GM18867 (cell line): ENCODE measurements around the gene TYW1.
"Not testable (repeated sequence)": the region's sequence is repeated elsewhere in the genome, so short reads cannot be mapped to it uniquely, and the experiment has no call there.

Source experiments
- ATAC-seq: cut with Tn5 transposase; IDR thresholded peaks from one replicate; pipeline ENCODE4 v1.9.1; 2021; ENCODE audit warnings: mild to moderate bottlenecking, moderate library complexity; ENCODE audit not compliant: unreplicated experiment

The TYW1 gene

DNA sequence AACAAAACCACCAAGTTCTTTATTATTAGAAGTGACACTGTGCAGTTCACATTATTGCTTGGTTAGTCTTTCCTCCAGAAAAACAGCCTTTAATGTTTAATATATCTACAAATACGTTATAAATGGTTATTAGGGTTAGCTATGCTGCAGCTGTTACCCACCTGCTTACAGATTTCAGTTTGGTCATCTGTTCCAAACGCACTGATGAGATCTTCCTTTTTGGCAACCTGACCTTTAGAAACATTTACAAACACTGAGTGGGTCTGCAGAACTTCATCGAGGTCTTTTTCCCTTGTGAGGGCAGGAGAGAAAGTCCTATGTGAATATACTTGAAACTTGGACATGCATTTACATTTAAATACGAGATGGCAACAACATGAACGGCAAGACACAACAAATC, 2.6 kb upstream of the TYW1 start:
- ATAC-seq: not testable (repeated sequence)

DNA sequence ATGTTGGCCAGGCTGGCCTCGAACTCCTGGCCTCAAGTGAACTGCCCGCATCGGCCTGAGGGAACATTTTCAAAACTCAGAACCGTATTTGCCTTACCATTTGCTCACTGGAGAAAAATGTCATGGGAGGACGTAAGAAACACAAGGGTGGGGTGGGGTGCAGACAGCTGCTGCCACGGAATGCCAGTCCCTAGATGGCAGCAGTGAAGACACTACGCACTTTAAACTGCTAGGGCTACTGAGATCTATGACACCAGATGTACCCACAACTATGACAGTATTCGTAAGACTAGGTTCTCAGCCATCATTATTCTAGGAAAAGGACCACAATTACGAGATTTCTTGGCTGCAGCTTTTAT, 2.0 kb upstream of the TYW1 start:
- peak; percentile 38 for ATAC-seq

- ATAC-seq: peak; percentile 61
Observed at GRCh38 chr7:66995050-66995776, 1.4 kb upstream of the TYW1 start, which contains the start of gene SBDS. SBDS (minus strand) TSS chr7:66995586; CDS start chr7:66995417, 169 bp downstream.

DNA sequence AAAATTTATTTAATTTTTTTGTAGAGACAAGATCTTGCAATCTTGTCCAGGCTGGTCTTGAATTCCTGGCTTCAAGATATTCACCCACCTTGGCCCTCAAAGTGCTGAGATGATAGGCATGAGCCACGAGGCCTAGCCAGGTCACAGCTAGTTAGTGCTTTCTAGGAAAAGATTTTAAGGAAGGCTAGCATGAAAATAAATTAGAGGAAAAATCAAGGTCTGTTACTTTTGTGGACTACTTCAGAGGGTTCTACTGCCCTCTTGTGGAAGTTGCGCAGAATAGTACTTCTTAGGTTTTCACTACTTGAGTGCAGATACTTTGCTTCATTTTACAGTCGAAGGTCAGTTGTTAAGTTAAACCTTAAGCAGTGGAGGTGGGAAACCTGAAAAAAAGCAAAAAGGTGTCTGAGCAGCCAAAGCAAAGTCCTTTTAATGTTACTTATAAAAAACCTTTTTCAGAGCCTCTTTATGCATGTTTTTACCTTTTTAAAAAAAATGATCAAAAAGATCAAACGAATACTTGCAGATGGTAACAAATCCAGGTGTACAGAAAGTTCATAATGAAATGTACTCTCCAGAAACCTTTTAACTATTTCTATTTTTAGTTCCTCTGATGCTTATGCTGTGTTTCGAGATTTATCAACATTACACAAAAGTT, 4.1 kb downstream of the TYW1 start:
- ATAC-seq: not testable (repeated sequence)

GRCh38 chr7:67004145-67004544, 7.5 kb downstream of the TYW1 start:
- not testable (repeated sequence) for ATAC-seq

- ATAC-seq: no peak
Observed at GRCh38 chr7:67006965-67007364, 10.3 kb downstream of the TYW1 start.

DNA sequence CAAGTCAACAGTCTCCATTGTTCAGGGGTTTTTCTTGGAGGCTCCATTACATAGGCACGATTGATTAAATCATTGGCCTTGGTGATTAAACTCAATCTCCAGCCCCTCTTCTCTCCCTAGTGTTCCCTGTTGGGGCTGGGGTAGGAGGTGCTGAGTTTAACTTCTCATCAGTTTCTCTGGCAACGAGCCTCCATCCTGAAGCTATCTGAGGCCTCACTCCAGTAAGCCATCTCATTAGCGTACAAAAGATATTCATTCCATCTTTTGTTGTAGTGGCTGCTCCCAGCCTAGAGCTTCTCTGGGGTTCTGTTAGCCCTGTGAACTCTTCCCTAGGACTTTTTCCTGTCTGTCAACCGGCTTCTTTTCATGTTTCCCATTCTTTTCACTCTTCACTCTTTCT, 11.6 kb downstream of the TYW1 start:
- no peak for ATAC-seq

GRCh38 chr7:67009677-67010076, 13.0 kb downstream of the TYW1 start:
- not testable (repeated sequence) for ATAC-seq

DNA sequence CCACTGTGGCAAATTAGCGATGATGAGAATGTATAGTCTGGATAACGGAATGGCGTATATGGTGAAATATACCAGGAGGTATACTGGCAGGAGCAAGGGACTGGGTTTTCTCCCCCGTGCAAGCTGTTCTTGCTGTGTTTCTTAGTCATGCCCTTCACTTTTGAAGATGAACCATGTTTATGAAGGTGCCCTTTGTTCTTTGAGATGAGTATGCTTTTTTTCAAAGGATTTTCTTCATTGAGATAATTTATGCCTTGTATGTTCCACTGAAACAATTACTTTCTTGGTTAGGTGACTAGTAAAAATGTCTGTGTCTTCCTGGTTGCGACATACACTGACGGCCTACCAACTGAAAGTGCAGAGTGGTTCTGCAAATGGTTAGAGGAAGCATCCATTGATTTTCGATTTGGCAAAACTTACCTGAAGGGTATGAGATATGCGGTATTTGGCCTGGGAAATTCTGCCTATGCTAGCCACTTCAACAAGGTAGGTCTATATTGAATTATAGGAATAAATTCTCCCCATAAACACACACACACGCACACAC, 17.5 kb downstream of the TYW1 start:
- ATAC-seq: not testable (repeated sequence)

DNA sequence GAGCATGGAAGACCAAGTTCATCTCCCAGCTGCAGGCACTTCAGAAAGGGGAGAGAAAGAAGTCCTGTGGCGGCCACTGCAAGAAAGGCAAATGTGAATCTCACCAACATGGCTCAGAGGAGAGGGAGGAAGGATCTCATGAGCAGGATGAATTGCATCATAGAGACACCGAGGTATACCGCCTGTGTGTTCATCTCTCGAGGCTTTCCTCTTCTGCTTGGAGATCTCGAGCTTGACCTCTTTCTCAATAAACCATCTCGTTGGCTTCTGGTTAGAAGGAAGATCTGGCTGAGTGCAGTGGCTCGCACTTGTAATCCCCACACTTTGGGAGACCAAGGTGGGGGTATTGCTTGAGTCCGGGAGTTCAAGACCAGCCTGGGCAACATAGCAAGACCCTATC, 21.3 kb downstream of the TYW1 start:
- ATAC-seq: not testable (repeated sequence)

GRCh38 chr7:67018940-67019339, 22.3 kb downstream of the TYW1 start:
- no peak for ATAC-seq

DNA sequence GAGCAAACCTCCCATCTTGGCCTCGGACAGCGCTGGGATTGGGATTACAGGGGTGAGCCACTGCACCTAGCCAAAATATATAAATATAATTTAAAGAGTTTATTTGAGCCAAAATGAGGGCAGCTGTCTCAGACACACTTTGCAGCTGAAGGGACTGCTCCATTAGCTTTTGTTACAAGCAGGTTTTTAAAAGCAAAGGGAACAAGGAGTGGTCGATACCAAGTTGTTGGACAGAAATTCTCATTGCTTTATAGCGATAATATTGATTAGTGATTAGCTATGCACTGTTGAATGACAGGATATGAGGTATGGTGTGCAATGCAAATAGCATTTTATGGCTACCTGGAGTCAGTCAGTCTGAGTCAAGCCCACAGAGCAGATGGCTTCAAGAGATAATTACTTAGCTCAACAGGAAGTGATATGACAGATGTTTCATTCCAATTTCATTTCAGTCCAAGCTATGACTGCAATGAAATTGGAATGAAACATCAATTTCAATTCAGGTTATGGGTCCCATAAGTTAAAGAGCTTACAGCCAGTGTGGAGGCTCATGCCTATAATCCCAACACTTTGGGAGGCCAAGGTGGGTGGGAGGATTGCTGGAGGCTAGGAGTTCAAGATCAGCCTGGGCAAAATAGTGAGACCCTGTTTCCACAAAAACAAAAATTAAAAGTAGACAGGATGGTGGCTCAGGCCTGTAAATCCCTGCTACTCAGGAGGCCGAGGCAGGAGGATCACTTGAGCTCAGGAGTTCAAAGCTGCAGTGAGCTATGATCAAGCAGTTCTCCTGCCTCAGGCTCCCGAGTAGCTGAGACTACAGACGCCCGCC, 23.1 kb downstream of the TYW1 start:
- no peak for ATAC-seq

- no peak for ATAC-seq
Observed at GRCh38 chr7:67021260-67021659, 24.6 kb downstream of the TYW1 start.

GRCh38 chr7:67022511-67022910, 25.9 kb downstream of the TYW1 start:
- no peak for ATAC-seq

- ATAC-seq: not testable (repeated sequence)
Observed at GRCh38 chr7:67025459-67025858, 28.8 kb downstream of the TYW1 start.

DNA sequence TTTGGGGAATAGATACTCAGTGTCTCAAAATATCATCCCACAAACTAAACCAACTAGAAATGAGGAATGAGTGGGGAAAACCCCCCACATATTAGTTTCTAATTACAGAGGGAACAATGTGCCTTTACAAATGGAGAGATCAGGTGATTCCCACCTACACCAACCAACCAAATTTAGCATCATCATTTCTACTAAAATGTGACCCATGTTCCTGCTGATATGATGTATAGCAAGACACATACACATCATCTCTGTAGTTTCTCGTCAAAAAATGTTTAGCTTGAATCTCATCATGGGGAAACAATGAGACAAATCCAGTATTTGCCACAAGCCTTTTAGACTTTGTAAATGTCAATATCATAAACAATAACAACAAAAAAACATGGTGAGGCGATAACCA, 35.1 kb downstream of the TYW1 start:
- not testable (repeated sequence) for ATAC-seq

DNA sequence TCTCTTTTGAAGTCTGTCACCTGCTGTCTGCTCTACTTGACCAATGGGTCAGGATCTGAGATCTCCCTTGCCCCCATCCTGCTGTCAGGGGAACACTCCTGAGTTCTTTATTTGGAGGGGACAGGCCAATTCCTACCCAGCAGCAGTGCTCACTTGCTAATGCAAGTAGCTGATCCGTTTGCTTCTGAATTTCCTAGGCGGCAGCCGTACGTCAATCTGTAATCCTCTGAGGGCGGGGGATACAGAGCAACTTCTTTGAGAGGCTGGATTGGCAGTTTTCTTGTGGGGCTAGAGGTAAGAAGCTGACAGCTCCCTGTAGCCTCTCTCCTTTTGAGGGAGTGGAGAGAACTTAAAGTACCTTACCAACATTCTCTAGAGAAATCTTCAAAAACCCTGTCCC, 36.6 kb downstream of the TYW1 start:
- no peak for ATAC-seq

DNA sequence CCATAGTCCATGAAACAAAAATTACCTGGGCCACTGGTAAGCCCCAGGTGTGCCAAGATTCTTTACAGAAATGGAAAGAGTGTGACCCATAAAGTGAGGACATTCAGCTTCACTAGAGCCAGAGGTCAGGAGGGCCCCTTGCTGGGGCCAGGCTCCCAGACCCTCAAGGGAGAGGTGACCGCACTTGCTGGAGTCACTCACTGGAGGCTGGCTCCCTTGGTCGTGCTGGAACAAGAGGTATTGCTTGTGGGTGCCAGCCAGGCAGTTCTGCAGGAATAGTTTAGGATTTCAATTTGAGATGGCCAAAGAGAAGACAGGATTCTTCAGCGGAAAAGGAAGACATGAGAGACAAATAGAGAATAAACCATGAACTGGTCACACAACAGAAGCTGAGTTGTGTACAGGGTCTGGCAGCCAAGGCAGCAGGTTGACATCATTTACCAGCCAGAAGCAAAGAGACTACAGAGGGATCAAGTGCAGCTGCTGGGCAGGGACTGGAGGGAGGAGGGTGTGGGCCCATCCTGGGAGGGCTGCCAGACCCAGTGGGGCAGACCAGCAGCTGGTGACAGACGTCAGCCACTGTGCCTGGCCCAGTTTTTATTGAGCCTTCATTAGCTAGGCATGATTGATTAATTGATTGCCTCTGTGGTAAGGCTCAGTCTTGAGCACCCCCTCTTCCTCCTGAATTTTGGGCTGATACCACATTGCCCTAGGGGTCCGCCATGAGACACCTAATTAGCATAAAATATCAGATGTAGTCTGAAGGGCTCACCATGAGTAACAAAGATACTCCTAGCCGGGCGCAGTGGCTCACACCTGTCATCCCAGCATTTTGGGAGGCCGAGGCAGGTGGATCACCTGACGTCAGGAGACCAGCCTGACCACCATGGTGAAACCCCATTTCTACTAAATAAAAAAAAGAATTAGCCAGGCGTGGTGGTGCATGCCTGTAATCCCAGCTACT, 40.1 kb downstream of the TYW1 start:
- ATAC-seq: not testable (repeated sequence)

DNA sequence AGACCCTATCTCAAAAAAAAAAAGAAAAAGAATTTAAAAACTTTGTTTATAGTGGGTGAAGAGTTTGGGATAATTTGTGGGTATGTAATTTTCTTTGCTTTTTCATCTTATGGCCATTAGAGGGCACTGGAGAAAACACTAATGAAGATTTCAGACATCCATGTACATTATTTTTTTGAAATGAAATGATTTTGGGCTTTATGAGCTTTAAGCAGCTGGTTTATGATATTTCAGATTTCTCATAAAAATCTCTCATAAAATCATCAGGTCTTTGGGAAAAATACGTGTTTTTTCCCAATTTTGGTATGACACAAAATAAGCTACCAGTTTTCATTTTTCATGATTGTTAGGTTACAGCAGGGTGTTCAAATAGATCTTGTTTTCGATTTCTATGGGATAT, 44.2 kb downstream of the TYW1 start:
- not testable (repeated sequence) for ATAC-seq
